GM12872 (cell line): Measurements from ENCODE around the gene ZNF74.

Experiments
- TF ChIP-seq, protein P1 (sequence below): IDR thresholded peaks from 3 replicates; pipeline ENCODE4 v1.5.1; 2011; ENCODE audit warnings: low read depth, mild to moderate bottlenecking, low read length, moderate library complexity; ENCODE audit not compliant: insufficient read depth

ZNF74 gene

DNA sequence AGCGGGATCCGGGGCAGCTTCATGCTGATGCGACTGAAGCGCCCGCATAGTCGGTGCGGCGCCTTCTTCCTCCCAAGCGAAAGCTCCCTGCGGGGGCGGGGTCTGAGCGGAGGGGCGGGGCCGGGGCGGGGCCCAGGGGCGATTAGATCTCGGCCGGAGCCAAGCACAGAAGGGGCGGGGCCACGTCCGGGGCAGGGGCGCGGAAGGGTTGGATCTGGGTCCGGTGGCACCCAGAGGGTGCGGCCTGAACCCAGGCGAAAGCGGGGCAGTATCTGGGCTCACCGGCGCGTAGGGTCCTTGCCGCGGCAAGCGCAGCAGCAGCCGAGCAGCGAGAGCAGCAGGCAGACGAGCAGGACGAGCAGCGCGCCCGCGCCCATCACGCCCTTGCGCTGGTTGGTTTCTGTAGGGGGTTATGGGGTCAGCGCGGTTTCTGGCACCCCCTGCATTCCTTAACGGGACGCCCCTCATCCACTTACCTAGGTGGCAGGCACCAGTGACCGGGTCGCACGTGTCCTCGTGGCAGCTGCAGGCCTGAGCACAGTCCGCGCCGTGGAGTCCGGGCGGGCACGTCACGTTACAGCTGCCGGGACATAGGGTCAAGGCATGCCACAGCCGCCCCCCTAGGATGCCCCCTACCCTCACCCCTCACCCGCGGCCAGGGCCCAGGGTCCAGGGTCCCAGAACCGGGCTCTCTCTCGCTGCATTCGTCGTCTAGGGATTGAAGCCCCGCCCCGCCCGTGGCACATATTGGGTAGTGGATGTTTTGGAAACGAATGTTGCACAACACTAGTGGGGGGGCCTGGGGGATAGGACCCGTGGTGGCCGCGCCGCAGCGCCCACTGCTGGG, 35.5 kb downstream of the ZNF74 start:
- TF ChIP-seq, protein P1, sequence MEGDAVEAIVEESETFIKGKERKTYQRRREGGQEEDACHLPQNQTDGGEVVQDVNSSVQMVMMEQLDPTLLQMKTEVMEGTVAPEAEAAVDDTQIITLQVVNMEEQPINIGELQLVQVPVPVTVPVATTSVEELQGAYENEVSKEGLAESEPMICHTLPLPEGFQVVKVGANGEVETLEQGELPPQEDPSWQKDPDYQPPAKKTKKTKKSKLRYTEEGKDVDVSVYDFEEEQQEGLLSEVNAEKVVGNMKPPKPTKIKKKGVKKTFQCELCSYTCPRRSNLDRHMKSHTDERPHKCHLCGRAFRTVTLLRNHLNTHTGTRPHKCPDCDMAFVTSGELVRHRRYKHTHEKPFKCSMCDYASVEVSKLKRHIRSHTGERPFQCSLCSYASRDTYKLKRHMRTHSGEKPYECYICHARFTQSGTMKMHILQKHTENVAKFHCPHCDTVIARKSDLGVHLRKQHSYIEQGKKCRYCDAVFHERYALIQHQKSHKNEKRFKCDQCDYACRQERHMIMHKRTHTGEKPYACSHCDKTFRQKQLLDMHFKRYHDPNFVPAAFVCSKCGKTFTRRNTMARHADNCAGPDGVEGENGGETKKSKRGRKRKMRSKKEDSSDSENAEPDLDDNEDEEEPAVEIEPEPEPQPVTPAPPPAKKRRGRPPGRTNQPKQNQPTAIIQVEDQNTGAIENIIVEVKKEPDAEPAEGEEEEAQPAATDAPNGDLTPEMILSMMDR = no peak

DNA sequence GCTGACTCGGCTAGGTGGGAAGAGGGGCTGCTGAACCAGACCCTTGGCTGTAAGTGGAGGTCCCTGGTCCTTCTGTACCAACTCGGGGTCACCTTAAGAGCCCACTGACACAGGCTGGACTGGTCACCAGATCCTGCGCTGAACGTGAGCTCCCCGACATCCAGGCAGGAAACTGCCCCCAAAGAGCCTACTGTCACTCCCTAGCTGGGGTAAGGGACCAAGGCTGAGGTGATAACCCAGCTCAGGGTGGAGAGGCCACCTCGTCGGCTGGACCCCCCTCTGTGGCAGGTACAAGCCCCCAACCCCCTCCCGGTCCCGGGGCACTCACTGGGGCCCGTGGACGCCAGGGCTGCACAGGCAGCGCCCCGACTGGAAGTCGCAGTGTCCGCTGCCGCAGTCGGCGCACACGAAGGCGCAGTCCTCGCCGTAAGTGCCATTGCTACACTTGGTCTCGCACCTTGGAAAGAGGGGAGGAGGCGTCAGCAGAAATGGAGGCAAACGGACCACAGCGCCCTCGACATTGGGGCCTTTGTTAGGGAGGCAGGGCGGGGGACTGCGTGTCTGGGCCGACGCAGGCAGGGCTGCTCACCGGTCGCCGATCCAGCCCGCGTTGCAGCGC, 36.3 kb downstream of the ZNF74 start:
- TF ChIP-seq, protein P1 = no peak

DNA sequence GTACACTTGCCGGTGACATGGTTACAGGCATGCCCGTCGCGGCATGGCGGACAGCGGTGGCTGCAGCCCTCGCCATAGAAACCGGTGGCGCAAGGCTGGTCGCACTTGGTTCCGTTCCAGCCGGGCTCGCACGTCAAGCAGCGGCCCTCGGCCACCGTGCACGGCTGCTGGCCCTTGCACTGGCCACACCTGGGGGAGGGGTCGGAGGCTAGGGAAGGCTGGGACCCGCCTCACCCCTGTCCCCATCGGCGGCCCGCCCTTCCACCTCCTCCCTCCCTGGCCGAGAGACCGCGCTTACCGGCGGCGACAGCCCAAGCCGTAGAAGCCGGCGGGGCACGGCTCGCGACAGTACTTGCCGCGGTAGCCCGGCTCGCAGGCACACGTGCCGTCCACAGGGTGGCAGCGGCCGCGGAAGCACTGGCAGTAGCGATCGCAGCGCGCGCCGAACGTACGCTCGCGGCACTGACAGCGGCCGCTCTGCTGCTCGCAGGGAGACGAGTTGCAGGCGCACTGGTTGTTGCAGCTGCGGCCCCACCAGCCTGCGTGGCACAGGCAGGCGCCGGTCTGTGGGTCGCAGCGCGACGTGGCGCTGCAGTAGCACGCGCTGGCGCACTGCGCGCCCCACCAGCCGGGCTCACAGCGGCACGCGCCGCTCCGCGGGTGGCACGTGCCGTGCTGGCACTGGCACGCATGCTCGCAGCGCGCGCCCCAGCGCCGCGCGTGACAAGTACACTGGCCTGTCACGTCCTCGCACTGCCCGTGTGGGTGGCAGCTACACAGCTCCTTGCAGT, 37.0 kb downstream of the ZNF74 start:
- TF ChIP-seq, protein P1 = no peak

DNA sequence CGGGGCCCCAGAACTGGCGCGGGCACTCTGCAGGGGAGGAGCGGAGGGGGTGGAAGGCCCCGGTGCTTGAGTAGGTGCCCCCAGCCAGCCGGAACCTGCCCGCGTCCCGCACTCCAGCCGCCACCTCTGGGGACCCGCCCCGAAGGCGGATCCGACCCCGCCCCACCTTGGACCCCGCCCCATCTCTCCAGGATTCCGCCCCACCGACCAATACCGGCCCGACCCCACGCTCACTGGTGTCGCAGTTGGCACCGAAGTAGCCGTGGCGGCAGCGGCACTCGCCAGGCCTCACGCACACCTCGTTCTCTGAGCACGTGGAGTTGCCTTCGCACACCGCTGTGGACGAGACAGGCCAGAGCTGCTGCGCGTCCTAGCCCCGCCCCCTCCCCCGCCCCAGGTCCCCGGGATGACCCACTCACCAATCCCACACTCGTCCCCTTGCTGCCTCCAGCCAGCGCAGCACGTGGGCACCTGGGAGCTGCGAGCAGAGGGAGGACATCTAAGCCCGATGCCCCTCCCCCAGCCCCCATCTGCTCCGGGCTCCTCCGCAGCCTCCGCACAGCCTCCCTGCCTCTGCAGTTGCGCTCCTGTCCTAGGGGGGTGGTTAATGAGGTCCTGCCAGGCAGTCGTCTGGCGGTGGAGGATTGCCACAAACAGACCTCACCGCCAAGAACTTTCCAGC, 37.7 kb downstream of the ZNF74 start:
- TF ChIP-seq, protein P1 = no peak

DNA sequence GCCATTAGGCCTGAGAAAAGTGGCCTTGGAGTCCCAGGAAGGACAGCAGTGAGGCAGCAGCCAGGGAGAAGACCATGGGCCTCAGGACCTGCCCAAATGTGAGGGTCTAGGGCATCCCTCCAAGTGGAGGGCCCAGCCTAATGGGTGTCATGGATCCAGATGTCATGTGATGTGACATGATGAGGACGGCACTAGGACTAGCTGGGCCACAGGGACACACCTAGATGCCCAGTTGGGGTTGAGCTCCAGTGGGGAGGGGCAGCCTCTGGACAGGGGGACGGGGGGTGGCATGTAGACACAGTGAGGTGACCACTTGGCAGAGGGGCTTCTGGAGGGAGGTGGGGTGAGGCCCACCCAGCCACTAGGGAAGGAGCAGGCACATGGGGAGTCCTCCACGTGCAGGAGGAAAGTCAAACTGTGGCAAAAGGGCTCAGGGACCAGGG, 38.3 kb downstream of the ZNF74 start:
- TF ChIP-seq, protein P1 = no peak

DNA sequence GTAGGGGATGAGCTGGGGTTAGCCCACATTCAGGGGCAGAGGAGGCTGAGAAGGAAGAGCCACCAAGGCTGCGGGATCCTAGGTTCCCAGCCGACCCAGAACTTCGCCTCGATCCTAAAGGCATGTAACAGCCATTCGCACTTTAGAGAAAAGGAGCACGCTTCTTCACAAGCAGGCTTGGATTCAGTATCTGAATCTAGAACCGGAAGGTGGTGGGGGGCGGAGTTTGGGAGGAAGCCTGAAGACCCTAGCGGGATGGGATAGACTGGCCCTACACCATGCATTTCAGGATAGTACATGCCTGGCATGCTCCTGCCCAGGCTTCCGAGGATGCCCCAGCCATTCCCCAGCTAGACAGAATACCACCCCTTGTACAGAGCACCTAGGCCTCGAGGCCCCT, 39.2 kb downstream of the ZNF74 start:
- TF ChIP-seq, protein P1 = no peak

DNA sequence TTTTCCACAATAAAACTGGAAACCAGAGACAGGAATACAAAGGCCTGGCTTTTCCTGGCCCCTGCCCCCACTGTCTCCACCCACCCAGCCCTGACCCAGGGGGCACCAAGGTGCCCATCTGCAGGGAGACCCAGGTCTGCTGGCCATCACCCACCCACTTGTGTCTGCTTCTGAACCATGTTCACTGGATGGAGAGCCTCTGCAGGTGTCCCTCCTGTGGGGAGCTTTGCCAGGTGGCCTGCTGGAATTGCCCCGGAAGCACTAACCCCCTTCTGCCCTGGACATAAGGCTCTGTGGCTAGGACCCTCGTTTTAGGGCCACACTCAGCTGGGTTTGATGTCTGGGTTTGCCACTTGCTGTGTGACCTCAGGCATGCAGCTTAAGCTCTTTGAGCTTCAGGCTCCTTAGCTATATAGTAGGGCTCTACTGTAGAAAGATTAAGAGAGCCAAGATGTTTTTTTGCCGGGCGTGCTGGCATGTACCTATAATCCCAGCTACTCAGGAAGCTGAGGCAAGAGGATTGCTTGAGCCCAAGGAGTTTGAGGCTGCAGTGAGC, 39.8 kb downstream of the ZNF74 start:
- TF ChIP-seq, protein P1 = no peak
